C1 segment of cervical spinal cord (tissue), 14 donors: Measurements from ENCODE around the gene CLIC4.
"Not testable (repeated sequence)": the region's sequence is repeated elsewhere in the genome, so short reads cannot be mapped to it uniquely, and the experiment has no call there.

Source experiments
- DNase-seq, 14 donors: peaks; one replicate each; lab custom pipeline; 2025; lab: John Stamatoyannopoulos, UW

CLIC4 gene

GRCh38 chr1:24769656-24770651 is 24.7 kb downstream of the CLIC4 start:
- DNase-seq: no peak

GRCh38 chr1:24770881-24771280 is 25.6 kb downstream of the CLIC4 start:
- DNase-seq: no peak

- no peak for DNase-seq
Measured at GRCh38 chr1:24771574-24771973, 26.3 kb downstream of the CLIC4 start.

GRCh38 chr1:24773618-24774017 is 28.4 kb downstream of the CLIC4 start:
- DNase-seq: no peak

GRCh38 chr1:24775348-24775747 is 30.1 kb downstream of the CLIC4 start:
- DNase-seq: no peak

GRCh38 chr1:24775916-24776315 is 30.7 kb downstream of the CLIC4 start:
- DNase-seq: no peak

- no peak for DNase-seq
Measured at GRCh38 chr1:24776821-24777220, 31.6 kb downstream of the CLIC4 start.

GRCh38 chr1:24778141-24778540 is 32.9 kb downstream of the CLIC4 start:
- DNase-seq: no peak

- DNase-seq: not testable (repeated sequence)
Measured at GRCh38 chr1:24779199-24779598, 34.0 kb downstream of the CLIC4 start.

- DNase-seq: no peak
Measured at GRCh38 chr1:24779689-24780464, 34.6 kb downstream of the CLIC4 start.

- not testable (repeated sequence) for DNase-seq
Measured at GRCh38 chr1:24780626-24781025, 35.4 kb downstream of the CLIC4 start.

- DNase-seq: no peak
Measured at GRCh38 chr1:24782689-24783088, 37.4 kb downstream of the CLIC4 start.

GRCh38 chr1:24783713-24784112 is 38.5 kb downstream of the CLIC4 start:
- DNase-seq: no peak

- no peak for DNase-seq
Measured at GRCh38 chr1:24786191-24786590, 40.9 kb downstream of the CLIC4 start.

GRCh38 chr1:24790490-24790889 is 45.2 kb downstream of the CLIC4 start:
- no peak for DNase-seq

- no peak for DNase-seq
Measured at GRCh38 chr1:24793447-24794129, 48.3 kb downstream of the CLIC4 start.

- not testable (repeated sequence) for DNase-seq
Measured at GRCh38 chr1:24794130-24794502, 48.9 kb downstream of the CLIC4 start.

GRCh38 chr1:24795236-24795635 is 50.0 kb downstream of the CLIC4 start:
- no peak for DNase-seq

- no peak for DNase-seq
Measured at GRCh38 chr1:24796524-24796923, 51.3 kb downstream of the CLIC4 start.

- not testable (repeated sequence) for DNase-seq
Measured at GRCh38 chr1:24799242-24799641, 54.0 kb downstream of the CLIC4 start.

GRCh38 chr1:24801176-24801575 is 55.9 kb downstream of the CLIC4 start:
- no peak for DNase-seq

GRCh38 chr1:24803220-24803619 is 58.0 kb downstream of the CLIC4 start:
- DNase-seq: peak in 1 of 14 donors; percentile 10
